GM23338 (cell line): Measurements from ENCODE around the gene LMO7. TPM values are rescaled to one million over a fixed set of nuclear protein-coding genes. Genes with fewer than 3 reads are reported as not detected.

Experiments
- ATAC-seq: fragments of 200-7000 bp; cut with Tn5 transposase; 3 replicates; pipeline ENCODE4 v1.9.1; 2020
- DNase-seq: peaks from one replicate; pipeline ENCODE4 v3.0.0-alpha.2; 2015; ENCODE audit warnings: low spot score
- H2AFZ ChIP-seq: fragments of 200-600 bp; sonication (generic); 2 replicates; pipeline ENCODE4 v1.8.0; 2016; ENCODE audit warnings: antibody characterized with exemption, mild to moderate bottlenecking, moderate library complexity
- H3F3A ChIP-seq: fragments of 200-600 bp; sonication (generic); replicated peaks from 2 replicates; pipeline ENCODE4 v1.8.0; 2017; ENCODE audit warnings: antibody characterized with exemption, mixed run types, low read depth
- H3K27ac ChIP-seq: fragments of 200-600 bp; sonication (generic); 2 replicates; pipeline ENCODE4 v1.6.1; 2016; ENCODE audit warnings: low read depth
- H3K27me3 ChIP-seq: fragments of 200-600 bp; sonication (generic); 2 replicates; pipeline ENCODE4 v1.8.0; 2016; ENCODE audit warnings: mild to moderate bottlenecking, mixed run types, moderate library complexity; ENCODE audit not compliant: insufficient read depth
- H3K36me3 ChIP-seq: fragments of 200-600 bp; sonication (generic); 2 replicates; pipeline ENCODE4 v1.8.0; 2016; ENCODE audit warnings: mild to moderate bottlenecking; ENCODE audit not compliant: insufficient read depth
- H3K4me1 ChIP-seq: fragments of 200-600 bp; sonication (generic); 2 replicates; pipeline ENCODE4 v1.8.0; 2016; ENCODE audit warnings: mild to moderate bottlenecking, moderate library complexity; ENCODE audit not compliant: insufficient read depth
- H3K4me2 ChIP-seq: fragments of 200-600 bp; sonication (generic); 2 replicates; pipeline ENCODE4 v1.7.1; 2017; ENCODE audit warnings: mixed run types
- H3K4me3 ChIP-seq: fragments of 200-600 bp; sonication (generic); 2 replicates; pipeline ENCODE4 v1.6.1; 2016; ENCODE audit warnings: mixed run types
- H3K79me2 ChIP-seq: fragments of 200-600 bp; sonication (generic); replicated peaks from 2 replicates; pipeline ENCODE4 v1.8.0; 2017; ENCODE audit warnings: mild to moderate bottlenecking; ENCODE audit not compliant: insufficient read depth
- H3K9me2 ChIP-seq: fragments of 200-600 bp; sonication (generic); 2 replicates; pipeline ENCODE4 v1.8.0; 2017; ENCODE audit not compliant: insufficient read depth
- H4K20me1 ChIP-seq: fragments of 200-600 bp; sonication (generic); replicated peaks from 2 replicates; pipeline ENCODE4 v1.8.0; 2017; ENCODE audit warnings: mild to moderate bottlenecking; ENCODE audit not compliant: insufficient read depth
- H3K27ac Mint-ChIP-seq: 2 replicates; pipeline ENCODE4 v1.8.0; 2020; ENCODE audit warnings: inconsistent platforms, mild to moderate bottlenecking, moderate library complexity, mixed read lengths
- H3K27me3 Mint-ChIP-seq: 3 replicates; pipeline ENCODE4 v1.8.0; 2022; ENCODE audit warnings: low read depth, mild to moderate bottlenecking, moderate library complexity, mixed read lengths, inconsistent platforms; ENCODE audit not compliant: insufficient read depth, poor library complexity
- H3K36me3 Mint-ChIP-seq: 3 replicates; pipeline ENCODE4 v1.8.0; 2021; ENCODE audit warnings: low read depth, mild to moderate bottlenecking, inconsistent platforms, moderate library complexity, mixed read lengths
- H3K4me1 Mint-ChIP-seq: 3 replicates; pipeline ENCODE4 v1.8.0; 2020; ENCODE audit warnings: mild to moderate bottlenecking, inconsistent platforms, mixed read lengths
- H3K4me3 Mint-ChIP-seq: 3 replicates; pipeline ENCODE4 v1.8.0; 2021; ENCODE audit warnings: moderate library complexity, mild to moderate bottlenecking, inconsistent platforms, mixed read lengths
- H3K9me3 Mint-ChIP-seq: 3 replicates; pipeline ENCODE4 v1.8.0; 2020; ENCODE audit warnings: moderate library complexity, mild to moderate bottlenecking, inconsistent platforms, mixed read lengths
- CREB1 ChIP-seq: fragments of 250-450 bp; sonication (Bioruptor Pico); IDR thresholded peaks from 2 replicates; pipeline ENCODE4 v1.5.0; 2020; ENCODE audit warnings: low read depth, mild to moderate bottlenecking, moderate library complexity
- CTCF ChIP-seq, 2 experiments: fragments of 200-600 bp in 1 of 2; sonication (generic) in 1 of 2; conservative IDR thresholded peaks; 2 replicates each; pipeline versions ENCODE4 v1.5.1 to v1.6.1; 2016 to 2017; ENCODE audit warnings: antibody characterized with exemption in 2 of 2, low read depth in 2 of 2, mild to moderate bottlenecking in 2 of 2, moderate library complexity in 1 of 2
- ETS1 ChIP-seq: IDR thresholded peaks from 2 replicates; pipeline ENCODE4 v1.6.1; 2016; ENCODE audit warnings: antibody characterized with exemption
- EZH2 ChIP-seq: fragments of 200-600 bp; sonication (generic); IDR thresholded peaks from one replicate; pipeline ENCODE4 v1.8.0; 2017; ENCODE audit warnings: antibody characterized with exemption, mild to moderate bottlenecking, low read depth; ENCODE audit not compliant: unreplicated experiment
- EZH2phosphoT487 ChIP-seq: fragments of 200-600 bp; sonication (generic); IDR thresholded peaks from one replicate; pipeline ENCODE4 v1.8.1; 2018; ENCODE audit warnings: antibody characterized with exemption; ENCODE audit not compliant: unreplicated experiment
- JUNB ChIP-seq: IDR thresholded peaks from one replicate; pipeline ENCODE4 v1.6.1; 2016; ENCODE audit warnings: antibody characterized with exemption; ENCODE audit not compliant: unreplicated experiment
- NANOG ChIP-seq: IDR thresholded peaks from 2 replicates; pipeline ENCODE4 v1.6.1; 2016; ENCODE audit warnings: antibody characterized with exemption, borderline replicate concordance
- POLR2AphosphoS5 ChIP-seq: IDR thresholded peaks from 2 replicates; pipeline ENCODE4 v1.6.1; 2016; ENCODE audit warnings: antibody characterized with exemption, low read depth
- REST ChIP-seq: IDR thresholded peaks from one replicate; pipeline ENCODE4 v1.6.1; 2018; ENCODE audit warnings: antibody characterized with exemption; ENCODE audit not compliant: unreplicated experiment
- STAT1 ChIP-seq: IDR thresholded peaks from one replicate; pipeline ENCODE4 v1.6.1; 2016; ENCODE audit warnings: antibody characterized with exemption; ENCODE audit not compliant: unreplicated experiment
- ZNF114 ChIP-seq: fragments of 250-450 bp; sonication (Bioruptor Pico); IDR thresholded peaks from 2 replicates; pipeline ENCODE4 v1.5.0; 2020; ENCODE audit warnings: mild to moderate bottlenecking, moderate library complexity
- ZNF331 ChIP-seq: fragments of 250-450 bp; sonication (Bioruptor Pico); IDR thresholded peaks from 2 replicates; pipeline ENCODE4 v1.5.0; 2020; ENCODE audit warnings: low read depth, mild to moderate bottlenecking, moderate library complexity
- ZNF462 ChIP-seq: fragments of 250-450 bp; sonication (Bioruptor Pico); IDR thresholded peaks from 2 replicates; pipeline ENCODE4 v1.5.0; 2020; ENCODE audit warnings: mild to moderate bottlenecking, moderate library complexity
- polyA plus RNA-seq: library from polyadenylated mRNA; unstranded; fragments of >200 nt; fragmentation: Nextera tagmentation; extraction: Ambion mirVana; gene quantifications from 2 replicates; pipeline ENCODE4 v1.2.1, GENCODE V29; 2016
- total RNA-seq: library from RNA; depleted of rRNA; stranded (reverse); fragments of >200 nt; shearing (Covaris generic); gene quantifications from 2 replicates; pipeline ENCODE4 v1.2.3, GENCODE V29; 2014

The LMO7 gene
- total and polyA plus RNA-seq, 2 experiments from 2014 or later, result 22.3 to 26.9 TPM

- Mint-ChIP-seq H3K4me1 (peaks cover 7% of the 10 kb centered on the region; the same call in 2 of the 3 replicates), H3K9me3 (no peaks in the 10 kb centered on the region), H3K4me3 (no peak overlapping the region), H3K27ac (no peak overlapping the region), H3K27me3 (no peaks in the 10 kb centered on the region), H3K36me3 (no peaks in the 10 kb centered on the region)
- TF ChIP-seq CREB1 (CRISPR knock-in tag) (no peak), ZNF114 (CRISPR knock-in tag) (no peak), ZNF462 (CRISPR knock-in tag) (no peak), STAT1 (no peak), REST (no peak), EZH2phosphoT487 (no peak), JUNB (no peak), EZH2 (no peak), NANOG (no peak), CTCF (conservative IDR thresholded peaks at IDR 0.05; ENCODE audit: low read depth in 2 of 2) (no peak), ETS1 (no peak), ZNF331 (CRISPR knock-in tag) (no peak), POLR2AphosphoS5 (no peak)
- H3K27me3 ChIP-seq, result no peaks in the 10 kb centered on the region
- DNase-seq (no peak), ATAC-seq (no peak)
- no peaks in the 10 kb centered on the region for H3K36me3 ChIP-seq
- no peak overlapping the region for H2AFZ ChIP-seq
- H3K4me3 ChIP-seq, result no peak overlapping the region
- H4K20me1 ChIP-seq, result no peaks in the 10 kb centered on the region
- 0 out of 2 replicates have a peak, but pooled peaks cover 3% of the 10 kb centered on the region for H3K9me2 ChIP-seq
- H3K4me2 ChIP-seq, result no peak overlapping the region
- H3K79me2 ChIP-seq, result no peaks in the 10 kb centered on the region
- no peaks in the 10 kb centered on the region for H3K4me1 ChIP-seq
- H3K27ac ChIP-seq, result no peak overlapping the region
- H3F3A ChIP-seq, result no peaks in the 10 kb centered on the region
These were observed 133.2 kb downstream of the LMO7 start for GRCh38 chr13:75769141-75769905.
